ENCODE measurements around the gene ASPHD2.

DNA sequence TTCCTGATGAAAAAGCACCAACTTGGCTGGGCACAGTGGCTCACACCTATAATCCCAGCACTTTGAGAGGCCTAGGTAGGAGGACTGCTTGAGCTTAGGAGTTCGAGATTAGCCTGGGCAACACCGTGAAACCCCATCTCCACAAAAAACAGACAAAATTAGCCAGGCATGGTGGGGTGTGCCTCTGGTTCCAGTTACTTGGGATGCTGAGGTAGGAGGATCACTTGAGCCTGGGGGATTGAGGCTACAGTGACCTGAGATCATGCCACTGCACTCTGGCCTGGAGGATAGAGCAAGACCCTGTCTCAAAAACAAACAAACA lies 51.5 kb downstream of the ASPHD2 start:
- no peak for TF ChIP-seq POLR2A (IDR thresholded peaks at IDR 0.05)
- TF ChIP-seq, protein P1, sequence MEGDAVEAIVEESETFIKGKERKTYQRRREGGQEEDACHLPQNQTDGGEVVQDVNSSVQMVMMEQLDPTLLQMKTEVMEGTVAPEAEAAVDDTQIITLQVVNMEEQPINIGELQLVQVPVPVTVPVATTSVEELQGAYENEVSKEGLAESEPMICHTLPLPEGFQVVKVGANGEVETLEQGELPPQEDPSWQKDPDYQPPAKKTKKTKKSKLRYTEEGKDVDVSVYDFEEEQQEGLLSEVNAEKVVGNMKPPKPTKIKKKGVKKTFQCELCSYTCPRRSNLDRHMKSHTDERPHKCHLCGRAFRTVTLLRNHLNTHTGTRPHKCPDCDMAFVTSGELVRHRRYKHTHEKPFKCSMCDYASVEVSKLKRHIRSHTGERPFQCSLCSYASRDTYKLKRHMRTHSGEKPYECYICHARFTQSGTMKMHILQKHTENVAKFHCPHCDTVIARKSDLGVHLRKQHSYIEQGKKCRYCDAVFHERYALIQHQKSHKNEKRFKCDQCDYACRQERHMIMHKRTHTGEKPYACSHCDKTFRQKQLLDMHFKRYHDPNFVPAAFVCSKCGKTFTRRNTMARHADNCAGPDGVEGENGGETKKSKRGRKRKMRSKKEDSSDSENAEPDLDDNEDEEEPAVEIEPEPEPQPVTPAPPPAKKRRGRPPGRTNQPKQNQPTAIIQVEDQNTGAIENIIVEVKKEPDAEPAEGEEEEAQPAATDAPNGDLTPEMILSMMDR (IDR thresholded peaks at IDR 0.05), result no peak

Data from tibial nerve (tissue), 3 donors.